Stromal cell of bone marrow (primary cell): ENCODE data around the gene WWC1.

ENCODE experiments used
- DNase-seq: peaks from one replicate; pipeline ENCODE4 v3.0.0-alpha.2; 2012; ENCODE audit warnings: low read depth

Gene WWC1

GRCh38 chr5:168364750-168365550 is 73.5 kb downstream of the WWC1 start:
- peak; percentile 15 for DNase-seq

GRCh38 chr5:168365581-168366081 is 74.2 kb downstream of the WWC1 start:
- peak; percentile 40 for DNase-seq

- peak; percentile 85 for DNase-seq
Measured at GRCh38 chr5:168366116-168366515, 74.7 kb downstream of the WWC1 start.

GRCh38 chr5:168368854-168369253 is 77.4 kb downstream of the WWC1 start:
- no peak for DNase-seq

GRCh38 chr5:168370831-168371230 is 79.4 kb downstream of the WWC1 start:
- DNase-seq: no peak

- no peak for DNase-seq
Measured at GRCh38 chr5:168372356-168372946, 81.0 kb downstream of the WWC1 start.

- no peak for DNase-seq
Measured at GRCh38 chr5:168374532-168374931, 83.1 kb downstream of the WWC1 start.

GRCh38 chr5:168375214-168375613 is 83.8 kb downstream of the WWC1 start:
- DNase-seq: no peak

- DNase-seq: no peak
Measured at GRCh38 chr5:168377525-168377924, 86.1 kb downstream of the WWC1 start.

- DNase-seq: no peak
Measured at GRCh38 chr5:168378741-168379140, 87.3 kb downstream of the WWC1 start.

GRCh38 chr5:168382421-168382820 is 91.0 kb downstream of the WWC1 start:
- DNase-seq: no peak

- DNase-seq: no peak
Measured at GRCh38 chr5:168390491-168390890, 99.0 kb downstream of the WWC1 start.

GRCh38 chr5:168393773-168394172 is 102.3 kb downstream of the WWC1 start:
- no peak for DNase-seq

- no peak for DNase-seq
Measured at GRCh38 chr5:168400429-168401220, 109.2 kb downstream of the WWC1 start.

- no peak for DNase-seq
Measured at GRCh38 chr5:168401226-168401625, 109.8 kb downstream of the WWC1 start.

- DNase-seq: no peak
Measured at GRCh38 chr5:168401880-168402279, 110.4 kb downstream of the WWC1 start.

- DNase-seq: peak; percentile 39
Measured at GRCh38 chr5:168404365-168404764, 112.9 kb downstream of the WWC1 start.

GRCh38 chr5:168407211-168407610 is 115.8 kb downstream of the WWC1 start:
- no peak for DNase-seq

GRCh38 chr5:168408561-168409305 is 117.3 kb downstream of the WWC1 start:
- no peak for DNase-seq

GRCh38 chr5:168409591-168410458 is 118.4 kb downstream of the WWC1 start:
- no peak for DNase-seq

- no peak for DNase-seq
Measured at GRCh38 chr5:168411871-168412270, 120.4 kb downstream of the WWC1 start.
